GM06990 (cell line): ENCODE data around the gene CCDC178.

Experiments
- DNase-seq: peaks from one replicate; pipeline ENCODE4 v3.0.0-alpha.2; 2011; ENCODE audit not compliant: insufficient read length; ENCODE audit errors: extremely low read depth
- H3K27me3 ChIP-seq: replicated peaks from 2 replicates; pipeline ENCODE4 v1.6.0; 2011; ENCODE audit warnings: low read length; ENCODE audit not compliant: control insufficient read depth, insufficient read depth
- H3K36me3 ChIP-seq: 2 replicates; pipeline ENCODE4 v1.5.1; 2011; ENCODE audit warnings: low read length; ENCODE audit not compliant: control insufficient read depth, insufficient read depth
- H3K4me3 ChIP-seq: replicated peaks from 2 replicates; pipeline ENCODE4 v1.5.1; 2011; ENCODE audit warnings: low read depth, mild to moderate bottlenecking, control low read depth, low read length
- TF ChIP-seq, protein P1 (sequence below): IDR thresholded peaks from 2 replicates; pipeline ENCODE4 v1.5.1; 2011; ENCODE audit warnings: low read length, control low read depth, mild to moderate bottlenecking, inconsistent platforms; ENCODE audit not compliant: insufficient read depth, poor library complexity, severe bottlenecking

Gene CCDC178, protein sequence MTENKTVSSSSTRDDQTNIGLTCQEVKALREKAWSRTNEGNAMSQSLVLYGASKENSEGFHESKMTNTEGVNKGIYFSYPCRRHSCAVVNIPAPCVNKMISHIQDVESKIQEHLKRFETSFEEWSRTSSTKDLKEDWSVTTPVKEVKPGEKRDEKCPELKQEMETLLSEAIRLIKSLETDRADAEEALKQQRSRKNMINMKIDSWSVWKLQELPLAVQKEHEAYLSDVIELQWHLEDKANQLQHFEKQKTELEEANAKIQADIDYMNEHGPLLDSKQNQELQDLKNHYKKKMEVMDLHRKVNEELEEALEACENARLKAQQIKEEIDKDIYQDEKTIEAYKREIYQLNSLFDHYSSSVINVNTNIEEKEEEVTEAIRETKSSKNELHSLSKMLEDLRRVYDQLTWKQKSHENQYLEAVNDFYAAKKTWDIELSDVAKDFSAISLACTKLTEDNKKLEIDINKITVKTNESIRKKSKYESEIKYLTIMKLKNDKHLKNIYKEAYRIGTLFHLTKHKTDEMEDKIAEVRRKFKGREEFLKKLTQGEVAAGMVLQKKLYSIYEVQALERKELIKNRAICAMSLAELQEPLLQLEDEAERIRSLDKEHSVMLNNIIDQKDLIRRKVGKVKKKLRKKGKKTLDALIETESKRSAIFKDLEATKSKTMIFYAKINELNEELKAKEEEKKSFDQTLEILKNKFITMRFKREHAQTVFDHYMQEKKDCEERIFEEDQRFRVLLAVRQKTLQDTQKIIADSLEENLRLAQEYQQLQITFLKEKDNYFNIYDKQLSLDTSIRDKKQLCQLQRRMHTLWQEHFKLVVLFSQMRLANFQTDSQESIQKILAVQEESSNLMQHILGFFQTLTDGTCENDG

DNA sequence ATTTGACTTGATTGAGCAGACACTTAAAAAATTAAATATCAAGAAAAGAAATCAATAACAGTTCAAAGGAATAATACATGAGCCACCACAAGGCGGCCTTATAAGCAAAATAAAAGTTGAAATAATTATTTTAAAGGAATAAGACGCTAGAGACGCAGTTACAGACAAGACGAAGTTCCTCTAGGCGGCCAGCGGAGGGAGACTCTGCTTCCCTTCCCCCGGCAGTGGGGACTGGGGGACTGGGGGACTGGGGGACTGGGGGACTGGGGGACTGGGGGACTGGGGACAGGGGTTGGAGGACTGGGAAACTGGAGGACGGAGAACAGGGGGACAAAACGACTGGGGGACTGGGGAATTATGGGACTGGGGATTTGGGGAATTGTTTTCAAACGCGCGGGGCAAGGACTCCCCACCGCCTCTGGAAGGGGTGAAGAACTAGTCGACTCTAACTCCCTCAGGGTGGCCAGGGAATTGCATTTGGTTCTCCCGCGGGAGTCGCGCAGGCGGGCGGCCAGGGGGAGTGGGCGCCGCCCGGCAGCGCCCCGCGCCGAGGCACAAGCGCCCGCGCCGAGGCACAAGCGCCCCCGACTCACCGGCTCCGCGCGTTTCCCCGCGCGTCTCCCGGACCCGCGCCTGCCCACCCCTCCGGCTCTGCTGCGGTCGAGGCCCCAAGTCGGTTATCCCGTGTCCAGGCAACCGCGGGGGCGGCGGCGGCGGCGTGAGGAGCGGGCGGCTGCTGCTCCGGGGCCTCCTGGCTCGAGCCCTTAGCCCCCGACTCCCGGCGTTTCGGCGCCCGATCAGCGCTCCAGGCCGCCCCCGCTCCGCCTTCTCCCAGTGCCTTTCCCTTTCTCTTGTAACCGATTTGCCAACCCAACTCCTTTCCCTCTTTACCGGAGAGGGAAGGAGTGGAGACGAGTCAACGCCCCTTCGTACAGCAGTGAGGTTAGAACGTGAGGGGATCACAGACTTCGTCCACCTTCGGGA, at the start of gene CCDC178:
CCDC178 (minus strand) TSS at position 662 of the 984 bp plus-strand sequence. CDS start 28,633 bp downstream, outside the sequence.
- Histone ChIP-seq H3K4me3 (no peak within 1 kb of the TSS), H3K36me3 (no peaks in the 10 kb centered on the region), H3K27me3 (no peaks in the 10 kb centered on the region; the same call in 1 of the 2 replicates)
- TF ChIP-seq, protein P1, sequence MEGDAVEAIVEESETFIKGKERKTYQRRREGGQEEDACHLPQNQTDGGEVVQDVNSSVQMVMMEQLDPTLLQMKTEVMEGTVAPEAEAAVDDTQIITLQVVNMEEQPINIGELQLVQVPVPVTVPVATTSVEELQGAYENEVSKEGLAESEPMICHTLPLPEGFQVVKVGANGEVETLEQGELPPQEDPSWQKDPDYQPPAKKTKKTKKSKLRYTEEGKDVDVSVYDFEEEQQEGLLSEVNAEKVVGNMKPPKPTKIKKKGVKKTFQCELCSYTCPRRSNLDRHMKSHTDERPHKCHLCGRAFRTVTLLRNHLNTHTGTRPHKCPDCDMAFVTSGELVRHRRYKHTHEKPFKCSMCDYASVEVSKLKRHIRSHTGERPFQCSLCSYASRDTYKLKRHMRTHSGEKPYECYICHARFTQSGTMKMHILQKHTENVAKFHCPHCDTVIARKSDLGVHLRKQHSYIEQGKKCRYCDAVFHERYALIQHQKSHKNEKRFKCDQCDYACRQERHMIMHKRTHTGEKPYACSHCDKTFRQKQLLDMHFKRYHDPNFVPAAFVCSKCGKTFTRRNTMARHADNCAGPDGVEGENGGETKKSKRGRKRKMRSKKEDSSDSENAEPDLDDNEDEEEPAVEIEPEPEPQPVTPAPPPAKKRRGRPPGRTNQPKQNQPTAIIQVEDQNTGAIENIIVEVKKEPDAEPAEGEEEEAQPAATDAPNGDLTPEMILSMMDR, result peak; percentile 22
- DNase-seq, result no peak

DNA sequence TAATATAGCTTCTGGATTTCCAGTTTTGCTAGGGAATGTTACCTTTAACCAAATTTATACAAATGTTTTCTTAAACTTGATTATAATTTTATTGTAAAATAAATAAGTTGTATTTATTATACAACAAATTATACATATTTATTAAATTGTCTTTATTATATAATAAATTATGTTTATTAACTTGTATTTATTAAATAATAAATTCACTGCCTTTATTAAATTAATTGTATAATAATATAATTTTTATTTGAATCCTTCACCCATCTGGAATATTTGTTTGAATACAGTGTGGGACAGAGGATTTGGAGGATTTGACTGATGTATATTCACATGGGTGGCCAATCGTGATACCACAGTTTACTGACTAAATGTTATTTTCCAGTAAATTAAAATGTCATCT, 43.4 kb upstream of the CCDC178 start:
- Histone ChIP-seq H3K36me3 (no peaks in the 10 kb centered on the region), H3K4me3 (no peak overlapping the region), H3K27me3 (no peaks in the 10 kb centered on the region)
- TF ChIP-seq, protein P1, result no peak
- no peak for DNase-seq

DNA sequence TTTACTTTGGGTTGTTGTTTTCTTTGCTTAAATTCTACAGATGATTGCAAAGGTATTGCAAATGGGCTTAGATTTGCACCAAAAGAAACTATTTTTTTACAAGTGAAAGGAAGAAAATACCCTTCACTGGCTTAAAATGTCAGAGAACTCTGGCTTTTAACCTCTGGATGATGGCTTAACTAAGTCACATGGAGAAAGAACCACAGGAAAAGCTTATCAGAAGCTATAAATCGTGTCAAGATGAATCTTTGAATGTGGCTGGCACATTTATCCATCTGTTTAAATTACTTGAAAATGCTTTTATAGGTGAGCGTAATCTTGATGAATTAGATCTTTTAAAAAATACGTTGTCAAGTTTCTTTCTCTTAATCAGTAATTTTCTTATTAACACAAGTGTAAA, 32.0 kb upstream of the CCDC178 start:
- H3K4me3 ChIP-seq, result no peak overlapping the region
- no peaks in the 10 kb centered on the region for H3K27me3 ChIP-seq
- no peaks in the 10 kb centered on the region for H3K36me3 ChIP-seq
- TF ChIP-seq, protein P1, result no peak
- no peak for DNase-seq

DNA sequence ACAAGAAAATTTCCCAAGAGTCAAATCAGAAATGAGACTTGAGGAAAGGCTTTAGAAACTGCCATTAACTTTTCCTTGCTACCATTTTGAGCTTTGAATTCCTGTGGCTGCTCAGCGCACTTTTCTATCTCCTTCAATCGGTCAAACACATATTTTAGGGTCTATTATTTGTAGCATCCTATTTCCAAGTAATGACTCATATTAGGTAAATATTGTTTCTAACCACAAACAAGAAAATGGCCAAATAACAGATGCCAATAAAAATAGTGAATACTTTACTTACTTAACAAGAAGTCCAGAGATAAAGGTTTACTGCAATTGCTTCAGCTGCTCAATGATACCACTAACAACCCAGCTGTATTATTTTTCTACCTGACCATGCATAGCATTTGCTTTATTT, 29.7 kb upstream of the CCDC178 start:
- TF ChIP-seq, protein P1, result no peak
- no peak overlapping the region for H3K4me3 ChIP-seq
- DNase-seq, result no peak
- H3K27me3 ChIP-seq, result no peaks in the 10 kb centered on the region
- no peaks in the 10 kb centered on the region for H3K36me3 ChIP-seq

DNA sequence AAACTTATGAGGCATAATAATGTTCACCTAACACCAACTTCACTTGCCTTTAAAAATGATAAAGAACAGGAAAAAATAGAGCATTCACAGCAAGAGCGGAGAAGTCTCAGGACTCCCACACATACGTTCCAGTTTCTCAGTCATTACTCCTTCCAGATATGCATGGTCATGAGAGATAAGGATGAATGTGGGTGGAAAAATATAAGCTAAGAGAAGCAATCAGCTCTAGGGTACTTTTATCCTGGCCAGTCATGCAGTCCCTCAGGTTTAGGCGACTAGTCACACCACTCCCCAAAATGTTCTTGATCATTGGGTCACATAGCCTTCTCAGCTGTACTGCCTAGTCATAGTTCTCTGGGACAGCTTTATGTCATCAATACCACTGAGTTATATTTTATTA, 29.2 kb upstream of the CCDC178 start:
- TF ChIP-seq, protein P1, result no peak
- Histone ChIP-seq H3K27me3 (no peaks in the 10 kb centered on the region), H3K36me3 (no peaks in the 10 kb centered on the region), H3K4me3 (no peak overlapping the region)
- no peak for DNase-seq
